ENCODE data around the gene SCOC.

SCOC gene

DNA sequence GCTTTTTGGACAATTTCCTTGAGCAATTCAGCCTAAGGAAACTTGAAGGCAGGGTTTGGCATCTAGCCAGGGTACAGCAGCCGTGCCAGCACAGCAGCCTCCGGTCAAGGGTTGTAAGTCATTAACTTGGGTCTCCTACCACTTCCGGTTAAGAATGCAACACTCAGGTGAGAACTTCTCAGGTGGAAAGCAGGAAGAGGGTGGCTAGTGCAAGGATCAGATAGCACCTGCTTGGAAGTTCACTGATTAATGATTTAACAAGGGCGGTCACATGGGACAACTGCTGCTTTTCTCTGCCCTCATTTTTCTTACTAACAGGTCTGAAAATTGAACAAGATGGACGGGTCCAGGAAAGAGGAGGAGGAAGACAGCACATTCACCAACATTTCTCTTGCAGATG, 30.1 kb upstream of the SCOC start:
- no peak for TF ChIP-seq FOXP2 (optimal IDR thresholded peaks at IDR 0.05; ENCODE audit: borderline replicate concordance, extremely low read depth, extremely low read length, insufficient read depth)
- TF ChIP-seq SIN3A (IDR thresholded peaks at IDR 0.05; ENCODE audit: borderline replicate concordance, insufficient read depth, low read length) = no peak
- no peak for TF ChIP-seq POLR2AphosphoS5 (IDR thresholded peaks at IDR 0.05; ENCODE audit: low read depth, low read length)
- TF ChIP-seq TAF1 (IDR thresholded peaks at IDR 0.05; ENCODE audit: borderline replicate concordance, insufficient read depth, low read length) = no peak
- no peak for TF ChIP-seq REST (IDR thresholded peaks at IDR 0.05; ENCODE audit: insufficient read depth in 1 of 2, low read depth in 2 of 2, low read length in 2 of 2)

DNA sequence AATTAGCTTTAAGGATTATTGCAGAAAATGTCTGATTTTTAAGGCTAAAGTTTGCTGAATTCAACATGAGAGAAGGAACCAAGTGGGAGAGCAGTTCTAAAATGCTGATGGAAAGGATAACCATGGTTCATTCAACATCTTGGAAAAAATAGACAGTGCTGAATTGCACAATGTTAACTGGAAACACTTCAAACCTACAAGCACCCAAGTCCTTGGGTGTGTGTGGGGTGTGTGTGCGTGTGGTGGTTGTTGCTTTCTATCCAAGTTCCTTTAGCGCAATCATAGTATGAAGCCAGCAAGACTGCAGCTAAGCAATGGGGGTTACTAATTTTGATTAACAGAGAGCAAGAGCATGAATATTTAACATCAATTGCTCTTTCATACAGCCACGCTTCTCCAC, 29.3 kb upstream of the SCOC start:
- TF ChIP-seq REST (IDR thresholded peaks at IDR 0.05; ENCODE audit: insufficient read depth in 1 of 2, low read depth in 2 of 2, low read length in 2 of 2) = no peak
- no peak for TF ChIP-seq POLR2AphosphoS5 (IDR thresholded peaks at IDR 0.05; ENCODE audit: low read depth, low read length)
- no peak for TF ChIP-seq TAF1 (IDR thresholded peaks at IDR 0.05; ENCODE audit: borderline replicate concordance, insufficient read depth, low read length)

DNA sequence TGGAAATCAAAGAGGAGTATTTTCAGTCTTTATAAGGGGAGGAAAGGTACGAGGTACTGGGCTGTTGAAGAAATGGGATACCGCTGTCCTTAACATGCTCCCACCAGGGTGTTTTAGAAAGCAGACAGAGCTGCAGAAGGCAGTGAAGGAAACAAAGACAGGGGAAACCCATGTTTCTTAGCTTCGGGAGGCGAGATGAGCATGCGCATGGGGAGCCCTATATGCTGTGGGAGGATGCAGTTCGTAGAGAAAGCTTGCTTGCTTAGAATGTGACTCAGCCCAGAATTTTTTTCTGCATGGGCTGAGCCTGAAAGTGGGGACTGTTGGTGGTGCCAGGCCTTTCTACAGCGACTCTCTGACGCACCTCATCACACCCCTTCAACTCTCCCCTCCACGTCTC, 28.8 kb upstream of the SCOC start:
- no peak for TF ChIP-seq TAF1 (IDR thresholded peaks at IDR 0.05; ENCODE audit: borderline replicate concordance, insufficient read depth, low read length)
- no peak for TF ChIP-seq POLR2AphosphoS5 (IDR thresholded peaks at IDR 0.05; ENCODE audit: low read depth, low read length)
- no peak for TF ChIP-seq REST (IDR thresholded peaks at IDR 0.05; ENCODE audit: insufficient read depth in 1 of 2, low read depth in 2 of 2, low read length in 2 of 2)
- TF ChIP-seq SIN3A (IDR thresholded peaks at IDR 0.05; ENCODE audit: borderline replicate concordance, insufficient read depth, low read length) = no peak
- no peak for TF ChIP-seq FOXP2 (optimal IDR thresholded peaks at IDR 0.05; ENCODE audit: borderline replicate concordance, extremely low read depth, extremely low read length, insufficient read depth)

- no peak for TF ChIP-seq REST (IDR thresholded peaks at IDR 0.05; ENCODE audit: insufficient read depth in 1 of 2, low read depth in 2 of 2, low read length in 2 of 2)
Observed at GRCh38 chr4:140346136-140346535, 27.3 kb upstream of the SCOC start.

DNA sequence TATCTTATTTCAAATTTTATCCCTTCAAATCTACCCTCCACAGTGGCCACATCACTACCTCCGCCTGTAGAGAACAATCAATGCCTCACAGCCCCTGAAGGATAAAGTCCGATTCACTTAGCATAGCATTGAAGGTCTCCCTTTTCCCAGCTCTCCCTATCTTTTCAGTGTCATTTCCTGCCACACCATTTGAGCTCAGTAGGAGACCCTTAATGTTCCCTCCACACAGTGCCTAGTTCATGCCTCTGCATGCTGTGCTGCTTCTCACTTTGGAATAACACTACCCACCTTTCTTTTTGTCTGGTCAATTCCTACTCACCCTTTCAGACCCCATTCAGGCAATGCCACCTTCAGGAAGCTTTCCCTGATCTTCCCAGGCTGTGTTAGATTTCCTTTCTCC, 23.6 kb upstream of the SCOC start:
- no peak for TF ChIP-seq TAF1 (IDR thresholded peaks at IDR 0.05; ENCODE audit: borderline replicate concordance, insufficient read depth, low read length)
- TF ChIP-seq SIN3A (IDR thresholded peaks at IDR 0.05; ENCODE audit: borderline replicate concordance, insufficient read depth, low read length) = no peak
- no peak for TF ChIP-seq REST (IDR thresholded peaks at IDR 0.05; ENCODE audit: insufficient read depth in 1 of 2, low read depth in 2 of 2, low read length in 2 of 2)
- no peak for TF ChIP-seq FOXP2 (optimal IDR thresholded peaks at IDR 0.05; ENCODE audit: borderline replicate concordance, extremely low read depth, extremely low read length, insufficient read depth)
- no peak for TF ChIP-seq POLR2AphosphoS5 (IDR thresholded peaks at IDR 0.05; ENCODE audit: low read depth, low read length)

All from PFSK-1 (cell line).